Endothelial cell of umbilical vein (primary cell): ENCODE results near the gene DMXL1. TPM values are rescaled to one million over a fixed set of nuclear protein-coding genes. Genes with fewer than 3 reads are reported as not detected.

Experiments used
- BruUV-seq: library from RNA; stranded (reverse); fragments of 400-500 nt; replicated peaks from 2 replicates; lab custom pipeline; 2021; lab: Mats Ljungman, UMichigan
- CTCF ChIA-PET: fragments of 300-600, 350-600 bp; sonication (Branson Sonifier 250); formaldehyde crosslinking; loops from one replicate; lab custom pipeline; 2021; ENCODE audit warnings: antibody characterized with exemption, inconsistent platforms; lab: Charles Lee
- POLR2A ChIA-PET: fragments of 300-600, 350-600 bp; sonication (Branson Sonifier 250); formaldehyde crosslinking; loops from one replicate; lab custom pipeline; 2021; ENCODE audit warnings: antibody characterized with exemption, inconsistent platforms; lab: Charles Lee
- DNase-seq: peaks from one replicate; pipeline ENCODE4 v3.0.0-alpha.2; 2011; ENCODE audit warnings: low read depth, low spot score
- FAIRE-seq: peaks from 2 replicates; lab custom pipeline; 2011; peaks lifted over from hg19 to GRCh38; lab: Jason Lieb, UNC
- H2AFZ ChIP-seq: 2 replicates; pipeline ENCODE4 v1.6.0; 2012; ENCODE audit warnings: low read depth, low read length, control low read depth, inconsistent platforms
- H3K27ac ChIP-seq: 2 replicates; pipeline ENCODE4 v1.5.1; 2011; ENCODE audit warnings: low read depth, mild to moderate bottlenecking, control low read depth, low read length, moderate library complexity; ENCODE audit not compliant: insufficient read depth
- H3K27me3 ChIP-seq, 2 experiments: 2 replicates each; pipeline versions ENCODE4 v1.6.0 to v1.6.1; 2011; ENCODE audit warnings: low read length in 2 of 2, mixed read lengths in 1 of 2; ENCODE audit not compliant: control insufficient read depth in 2 of 2, insufficient read depth in 2 of 2
- H3K36me3 ChIP-seq, 2 experiments: 2 replicates in 1 of 2; 3 replicates in 1 of 2; pipeline ENCODE4 v1.5.1; 2011; ENCODE audit warnings: low read length in 2 of 2, mild to moderate bottlenecking in 1 of 2, moderate library complexity in 1 of 2; ENCODE audit not compliant: control insufficient read depth in 2 of 2, insufficient read depth in 2 of 2; ENCODE audit errors: extremely low read depth in 1 of 2
- H3K4me1 ChIP-seq: 3 replicates; pipeline ENCODE4 v1.5.1; 2011; ENCODE audit warnings: mild to moderate bottlenecking, low read length; ENCODE audit not compliant: control insufficient read depth, insufficient read depth; ENCODE audit errors: extremely low read depth
- H3K4me2 ChIP-seq: 2 replicates; pipeline ENCODE4 v1.6.1; 2011; ENCODE audit warnings: low read length, control low read depth, mixed read lengths; ENCODE audit not compliant: insufficient read depth
- H3K4me3 ChIP-seq, 3 experiments: fragments of 200-600 bp in 1 of 3; sonication (generic), shearing (Covaris generic) in 1 of 3; replicated peaks in 1 of 3; 2 replicates each; pipeline ENCODE4 v1.5.1; 2011 to 2016; ENCODE audit warnings: control low read depth in 3 of 3, low read length in 3 of 3, mild to moderate bottlenecking in 2 of 3, inconsistent platforms in 1 of 3, low read depth in 1 of 3, moderate library complexity in 1 of 3; ENCODE audit not compliant: insufficient read depth in 1 of 3
- H3K79me2 ChIP-seq: 2 replicates; pipeline ENCODE4 v1.6.0; 2012; ENCODE audit warnings: low read length, inconsistent platforms; ENCODE audit not compliant: control insufficient read depth, insufficient read depth
- H3K9ac ChIP-seq: replicated peaks from 2 replicates; pipeline ENCODE3; 2011; ENCODE audit warnings: low read length, control low read depth; ENCODE audit not compliant: insufficient read depth; ENCODE audit errors: extremely low read depth
- H3K9me1 ChIP-seq: replicated peaks from 3 replicates; pipeline ENCODE4 v1.6.0; 2011; ENCODE audit warnings: mild to moderate bottlenecking, low read length; ENCODE audit not compliant: control insufficient read depth, insufficient read depth; ENCODE audit errors: extremely low read depth
- H3K9me3 ChIP-seq: replicated peaks from 2 replicates; pipeline ENCODE4 v1.5.1; 2012; ENCODE audit warnings: low read length, inconsistent platforms; ENCODE audit not compliant: control insufficient read depth, insufficient read depth
- H4K20me1 ChIP-seq: replicated peaks from 2 replicates; pipeline ENCODE3; 2011; ENCODE audit warnings: mild to moderate bottlenecking, low read length; ENCODE audit not compliant: control insufficient read depth, insufficient read depth; ENCODE audit errors: extremely low read depth
- CTCF ChIP-seq, 2 donors: IDR thresholded peaks; 1 replicate in 1 of 2; 2 replicates in 1 of 2; pipeline ENCODE4 v1.5.1; 2011; ENCODE audit warnings: low read length in 2 of 2, mild to moderate bottlenecking in 2 of 2, moderate library complexity in 2 of 2, control low read depth in 1 of 2, inconsistent platforms in 1 of 2, low read depth in 1 of 2; ENCODE audit not compliant: insufficient read depth in 1 of 2; ENCODE audit errors: extremely low read depth in 1 of 2
- EZH2 ChIP-seq: IDR thresholded peaks from 2 replicates; pipeline ENCODE4 v1.6.1; 2012; ENCODE audit warnings: borderline replicate concordance, low read depth, mild to moderate bottlenecking, moderate library complexity, low read length, inconsistent platforms; ENCODE audit not compliant: severe bottlenecking
- FOS ChIP-seq: IDR thresholded peaks from 2 replicates; pipeline ENCODE4 v1.6.1; 2011; ENCODE audit warnings: mild to moderate bottlenecking, low read length, moderate library complexity, borderline replicate concordance; ENCODE audit not compliant: insufficient read depth
- GATA2 ChIP-seq: IDR thresholded peaks from 2 replicates; pipeline ENCODE4 v1.7.0; 2011; ENCODE audit warnings: low read depth, mild to moderate bottlenecking, moderate library complexity, mixed read lengths, low read length; ENCODE audit not compliant: insufficient read length, insufficient read depth
- JUN ChIP-seq: IDR thresholded peaks from 2 replicates; pipeline ENCODE4 v1.6.1; 2011; ENCODE audit warnings: borderline replicate concordance, low read depth; ENCODE audit not compliant: insufficient read length, insufficient read depth
- MYC ChIP-seq: IDR thresholded peaks from one replicate; pipeline ENCODE4 v1.6.1; 2011; ENCODE audit warnings: mild to moderate bottlenecking, low read depth, low read length
- POLR2A ChIP-seq: IDR thresholded peaks from 2 replicates; pipeline ENCODE4 v1.6.1; 2012; ENCODE audit warnings: low read depth, mild to moderate bottlenecking, control low read depth, low read length
- POLR2AphosphoS5 ChIP-seq: IDR thresholded peaks from 2 replicates; pipeline ENCODE4 v1.6.1; 2012; ENCODE audit warnings: low read depth, mild to moderate bottlenecking, control low read depth, low read length, moderate library complexity; ENCODE audit not compliant: insufficient read depth
- dilution Hi-C: fragments of 300-500 bp; cut with MboI; formaldehyde crosslinking; loops from one replicate; pipeline ENCODE4 v1.15.0; 2019; ENCODE audit warnings: low sequenced_read_pairs; ENCODE audit not compliant: extremely low pct_ligation_motif_present
- intact Hi-C: fragments of 100-400 bp; cut with micrococcal nuclease; formaldehyde crosslinking; loops from one replicate; pipeline ENCODE4 v1.10.0; 2022
- polyA plus RNA-seq, 4 experiments: library from polyadenylated mRNA; depleted of rRNA in 3 of 4; stranded (reverse) in 3 of 4; unstranded in 1 of 4; fragments of >200 nt; gene quantifications; 2 replicates each; pipeline versions ENCODE4 v1.2.1 to v1.2.3, GENCODE V29; 2011 to 2012; ENCODE audit warnings: missing spikeins in 1 of 4
- total RNA-seq: library from RNA; stranded (reverse); gene quantifications from 2 replicates; pipeline ENCODE4 v1.2.3, GENCODE V29; 2021
- TF ChIP-seq, protein P1 (sequence below): IDR thresholded peaks from 2 replicates; pipeline ENCODE4 v1.6.1; 2011; ENCODE audit not compliant: insufficient read depth, insufficient read length

The DMXL1 gene
- total and polyA plus RNA-seq, 2 donors (not counting 3 experiments of a cell fraction or from before 2014, with no cell fraction given), result 5.4 to 24.7 TPM

DNA sequence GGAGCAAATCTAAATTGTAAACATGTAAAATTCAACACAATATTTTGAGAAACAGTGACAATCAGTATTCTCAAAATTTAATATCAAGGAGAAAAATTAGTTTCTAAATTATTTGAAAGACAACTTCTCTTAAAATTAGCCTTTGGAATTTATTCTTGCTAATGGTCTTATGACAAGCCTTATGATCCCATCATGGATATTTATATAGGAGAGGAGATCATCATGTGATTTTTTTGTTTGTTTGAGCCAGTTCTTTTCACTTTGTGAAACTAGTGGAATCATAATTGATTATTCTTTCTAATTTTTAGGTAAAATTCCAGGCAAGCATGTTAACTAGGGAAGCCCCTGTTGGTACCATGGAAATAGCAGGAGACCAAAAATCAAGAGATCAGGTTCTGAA, 24.7 kb downstream of the DMXL1 start:
- Histone ChIP-seq H3K9me3 (no peaks in the 10 kb centered on the region), H3K4me2 (no peak overlapping the region), H3K79me2 (peaks cover 14% of the 10 kb centered on the region), H2AFZ (no peak overlapping the region), H3K36me3 (no peaks in the 10 kb centered on the region), H3K27me3 (no peaks in the 10 kb centered on the region), H3K4me1 (no peaks in the 10 kb centered on the region), H3K9ac (no peak overlapping the region), H3K4me3 (no peak overlapping the region), H3K27ac (no peak overlapping the region), H4K20me1 (peaks cover 2% of the 10 kb centered on the region), H3K9me1 (no peaks in the 10 kb centered on the region)
- ChIA-PET CTCF (no interaction called here), POLR2A (no interaction called here)
- dilution Hi-C loops (no loop called here), intact Hi-C loops (no loop called here)
- TF ChIP-seq POLR2AphosphoS5 (no peak), MYC (no peak), POLR2A (no peak), FOS (no peak), JUN (no peak), GATA2 (no peak), EZH2 (no peak), CTCF (IDR thresholded peaks at IDR 0.05; ENCODE audit: extremely low read depth in 1 of 2, insufficient read depth in 1 of 2, low read depth in 1 of 2, low read length in 2 of 2) (no peak)
- TF ChIP-seq, protein P1, sequence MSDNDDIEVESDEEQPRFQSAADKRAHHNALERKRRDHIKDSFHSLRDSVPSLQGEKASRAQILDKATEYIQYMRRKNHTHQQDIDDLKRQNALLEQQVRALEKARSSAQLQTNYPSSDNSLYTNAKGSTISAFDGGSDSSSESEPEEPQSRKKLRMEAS, result no peak
- DNase-seq (no peak), FAIRE-seq (no peak)
- BruUV-seq, result no TSS peak
